ENCODE data around the gene FAR1.

GRCh38 chr11:13620063-13620462, 48.4 kb upstream of the FAR1 start:
- TF ChIP-seq CTCF (IDR thresholded peaks at IDR 0.05) (no peak), POLR2A (IDR thresholded peaks at IDR 0.05) (no peak)

Data from body of pancreas (tissue), 4 donors.